ENCODE data around the gene SKAP1.
"Not testable (repeated sequence)": the region's sequence is repeated elsewhere in the genome, so short reads cannot be mapped to it uniquely, and the experiment has no call there.

The SKAP1 gene

GRCh38 chr17:48373130-48373830, 56.7 kb downstream of the SKAP1 start:
- DNase-seq (ENCODE audit: low spot score): no peak

DNA sequence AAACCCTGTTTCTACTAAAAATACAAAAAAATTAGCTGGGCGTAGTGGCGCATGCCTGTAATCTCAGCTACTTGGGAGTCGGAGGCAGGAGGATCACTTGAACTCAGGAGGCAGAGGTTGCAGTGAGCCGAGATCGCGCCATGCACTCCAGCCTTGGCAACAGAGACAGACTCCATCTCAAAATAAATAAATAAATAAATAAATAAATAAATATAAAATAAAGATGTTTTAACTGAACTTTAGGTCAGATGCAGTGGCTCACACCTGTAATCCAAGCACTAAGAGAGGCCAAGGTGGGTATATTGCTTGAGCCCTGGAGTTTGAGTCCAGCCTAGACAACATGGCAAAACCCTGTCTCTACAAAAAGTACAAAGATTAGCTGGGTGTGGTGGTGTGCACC, 61.0 kb downstream of the SKAP1 start:
- not testable (repeated sequence) for DNase-seq (ENCODE audit: low spot score)

GRCh38 chr17:48368352-48368908, 61.6 kb downstream of the SKAP1 start:
- DNase-seq (ENCODE audit: low spot score): no peak

DNA sequence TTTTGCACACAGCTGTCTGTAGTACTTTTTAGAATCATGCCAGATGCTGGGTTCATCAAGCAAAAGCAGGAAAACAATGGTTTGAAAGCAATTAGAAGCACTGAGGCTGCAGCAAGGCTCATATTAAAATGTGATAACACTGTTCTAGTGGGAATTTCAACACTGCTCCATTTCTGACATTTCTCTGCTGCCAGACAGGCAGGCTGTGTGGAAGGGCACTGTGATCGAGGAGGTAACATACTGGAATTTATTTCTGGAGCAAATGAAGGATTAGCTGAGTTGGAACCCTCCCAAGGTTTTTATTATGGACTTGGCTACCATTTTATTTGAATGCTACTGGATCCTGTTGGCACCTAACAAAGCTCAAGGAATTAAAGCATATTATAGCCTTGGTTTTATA, 66.9 kb downstream of the SKAP1 start:
- no peak for DNase-seq (ENCODE audit: low spot score)

DNA sequence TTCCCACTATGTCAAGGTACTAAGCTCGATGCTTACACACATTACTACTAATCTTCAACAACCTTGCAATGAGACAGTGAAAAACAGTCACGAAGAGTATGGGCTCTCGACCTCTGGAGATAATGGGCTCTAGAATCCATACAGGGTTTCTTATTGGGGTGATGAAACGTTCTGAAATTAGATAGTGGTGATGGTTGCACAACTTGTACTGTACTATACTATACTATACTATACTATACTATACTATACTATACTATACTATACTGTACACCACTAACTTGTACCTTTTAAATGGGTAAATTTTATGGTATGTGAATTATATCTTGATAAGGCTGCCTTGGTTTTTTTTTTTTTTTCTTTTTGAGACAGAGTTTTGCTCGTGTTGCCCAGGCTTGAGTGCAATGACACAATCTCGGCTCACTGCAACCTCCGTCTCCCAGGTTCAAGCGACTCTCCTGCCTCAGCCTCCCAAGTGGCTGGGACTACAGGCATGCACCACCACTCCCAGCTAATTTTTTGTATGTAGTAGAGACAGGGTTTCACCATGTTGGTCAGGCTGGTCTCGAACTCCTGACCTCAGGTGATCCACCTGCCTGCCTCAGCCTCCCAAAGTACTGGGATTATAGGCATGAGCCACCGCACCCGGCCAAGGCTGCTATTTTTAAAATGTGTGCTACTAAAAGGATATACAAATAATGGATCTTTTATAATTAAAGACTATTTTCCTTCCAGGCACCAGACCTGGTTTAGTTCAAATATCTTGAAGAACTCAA, 69.0 kb downstream of the SKAP1 start:
- not testable (repeated sequence) for DNase-seq (ENCODE audit: low spot score)

GRCh38 chr17:48357779-48358602, 72.0 kb downstream of the SKAP1 start:
- DNase-seq (ENCODE audit: low spot score): no peak

DNA sequence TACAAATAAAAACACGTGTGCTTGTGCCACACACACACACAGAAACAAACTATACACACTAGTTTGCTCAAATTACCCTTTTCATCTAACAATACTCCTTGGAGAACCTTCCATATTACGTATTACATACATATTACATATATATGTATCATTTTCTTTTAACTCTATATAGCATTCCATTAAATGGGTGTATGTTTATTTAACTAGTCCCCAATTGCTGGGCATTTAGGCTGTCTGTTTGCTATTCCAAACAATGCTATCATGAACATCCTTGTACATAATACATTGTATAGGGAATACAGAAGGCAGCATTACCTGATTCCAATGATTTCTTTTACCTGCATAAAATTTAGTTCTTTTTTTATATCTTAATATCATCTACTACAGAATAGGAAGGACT, 73.1 kb downstream of the SKAP1 start:
- DNase-seq (ENCODE audit: low spot score): no peak

- no peak for DNase-seq (ENCODE audit: low spot score)
These were observed 77.4 kb downstream of the SKAP1 start for GRCh38 chr17:48352630-48353029.

DNA sequence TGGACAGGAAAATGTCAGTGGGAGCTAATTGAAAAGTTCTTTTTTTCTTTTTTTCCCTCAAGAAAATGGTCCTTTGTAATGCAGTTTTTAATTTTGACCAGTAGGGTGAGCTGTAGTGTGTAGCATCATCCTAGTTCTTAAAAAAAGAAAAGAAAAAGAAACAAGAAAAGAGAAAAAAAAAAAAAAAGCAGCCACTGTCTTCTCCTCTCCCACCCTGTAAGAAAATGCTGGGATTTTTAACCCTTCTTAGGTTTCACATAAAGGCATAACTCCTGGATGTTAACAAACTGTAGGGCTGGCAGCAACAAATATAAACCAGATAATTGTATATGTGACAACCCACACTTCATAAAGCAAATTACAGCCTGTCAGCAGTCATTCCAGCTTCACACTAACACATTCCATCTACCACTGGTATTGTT, 78.1 kb downstream of the SKAP1 start:
- DNase-seq (ENCODE audit: low spot score): peak; percentile 15

DNA sequence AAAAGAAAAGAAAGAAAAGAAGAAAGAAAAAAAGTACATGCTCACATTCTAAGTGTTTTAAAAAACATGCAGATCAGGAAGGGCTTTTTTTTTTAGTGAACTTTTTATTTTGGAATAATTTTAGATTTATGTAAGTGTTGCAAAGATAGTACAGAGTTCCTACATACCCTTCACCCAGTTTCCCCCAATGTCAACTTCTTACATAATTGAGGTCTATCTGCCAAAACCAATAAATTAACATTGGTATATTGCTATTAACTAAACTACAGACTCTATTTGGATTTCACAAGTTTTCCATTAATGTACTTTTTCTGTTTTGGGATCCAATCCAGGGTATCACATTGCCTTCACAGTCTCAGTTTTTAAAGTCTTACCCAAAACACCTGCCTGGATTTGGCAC, 81.7 kb downstream of the SKAP1 start:
- DNase-seq (ENCODE audit: low spot score): no peak

- DNase-seq (ENCODE audit: low spot score): no peak
These were observed 82.8 kb downstream of the SKAP1 start for GRCh38 chr17:48347177-48347576.

DNA sequence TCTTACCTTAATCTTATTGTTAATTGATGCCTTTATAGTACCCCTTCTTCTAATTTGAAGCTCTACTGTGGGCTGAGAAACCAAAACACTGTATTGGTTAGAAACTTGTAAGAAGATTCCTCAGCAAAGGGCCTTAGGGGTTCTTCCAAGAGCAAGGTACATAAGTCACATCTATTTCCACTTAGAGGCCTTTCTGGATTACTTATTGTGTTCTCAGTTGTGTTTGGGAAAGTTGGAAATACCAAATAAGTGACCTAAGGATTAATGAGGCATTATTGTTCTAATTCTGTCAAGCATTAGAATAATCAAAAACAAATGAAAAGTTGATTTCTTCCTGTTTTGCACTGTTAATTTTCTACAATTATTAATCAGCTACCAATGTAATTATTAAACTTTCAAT, 85.8 kb downstream of the SKAP1 start:
- DNase-seq (ENCODE audit: low spot score): no peak

DNA sequence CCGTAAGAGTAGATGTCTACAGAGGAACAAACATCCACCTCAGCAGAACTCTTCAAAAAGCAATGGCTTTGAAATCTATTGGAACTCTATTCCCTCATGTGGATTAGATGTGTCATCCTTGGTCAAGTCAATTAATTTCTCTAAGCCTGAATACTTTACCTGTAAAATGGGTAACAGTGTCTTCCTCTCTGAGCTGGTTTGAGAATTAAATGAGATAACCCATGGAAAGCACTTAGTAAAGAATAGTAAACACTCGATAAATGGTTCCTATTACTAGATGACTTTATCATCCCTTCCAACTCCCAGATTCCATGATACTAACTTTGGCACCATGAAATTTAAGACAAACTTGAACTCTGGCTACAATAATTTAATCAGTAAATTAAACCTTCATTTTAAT, 89.1 kb downstream of the SKAP1 start:
- DNase-seq (ENCODE audit: low spot score): no peak

DNA sequence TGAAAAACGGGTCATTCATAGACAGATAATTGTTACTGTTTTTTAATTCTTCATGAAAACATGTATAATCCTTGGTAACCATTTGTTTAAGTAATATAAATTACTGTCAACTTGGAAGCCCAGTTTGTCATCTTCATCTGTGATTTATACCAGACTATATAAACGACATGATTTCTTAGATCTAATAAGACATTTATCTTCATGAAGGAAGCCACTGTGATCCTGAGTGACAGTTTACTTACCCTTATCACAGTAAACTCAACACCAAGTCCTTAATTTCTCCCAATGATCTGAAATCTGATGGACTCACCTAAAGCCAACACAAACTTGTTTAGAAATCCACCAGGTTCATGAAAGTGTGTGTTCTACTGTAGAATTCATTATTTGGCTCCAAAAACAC, 91.3 kb downstream of the SKAP1 start:
- DNase-seq (ENCODE audit: low spot score): no peak

GRCh38 chr17:48337903-48338302, 92.1 kb downstream of the SKAP1 start:
- not testable (repeated sequence) for DNase-seq (ENCODE audit: low spot score)

GRCh38 chr17:48336986-48337385, 93.0 kb downstream of the SKAP1 start:
- DNase-seq (ENCODE audit: low spot score): no peak

GRCh38 chr17:48335858-48336500, 94.0 kb downstream of the SKAP1 start:
- DNase-seq (ENCODE audit: low spot score): peak; percentile 58

- no peak for DNase-seq (ENCODE audit: low spot score)
These were observed 94.7 kb downstream of the SKAP1 start for GRCh38 chr17:48335146-48335784.

- no peak for DNase-seq (ENCODE audit: low spot score)
These were observed 96.9 kb downstream of the SKAP1 start for GRCh38 chr17:48333034-48333530.

- DNase-seq (ENCODE audit: low spot score): no peak
These were observed 99.1 kb downstream of the SKAP1 start for GRCh38 chr17:48330887-48331286.

GRCh38 chr17:48330421-48330820, 99.6 kb downstream of the SKAP1 start:
- DNase-seq (ENCODE audit: low spot score): no peak
